Stimulated activated CD8-positive, alpha-beta memory T cell treated with anti-CD3 and anti-CD28 coated beads, Interleukin-12 subunit alpha, Interleukin-12 subunit beta, amount 100 ng/mL, for 1 hour (primary cell): ENCODE measurements around the gene RAPGEF6.

Experiments
- DNase-seq: peaks from one replicate; pipeline ENCODE4 v3.0.0-alpha.2; 2020; ENCODE audit warnings: low read depth

RAPGEF6 gene

GRCh38 chr5:131541071-131541470, 94.0 kb downstream of the RAPGEF6 start:
- DNase-seq: no peak

- DNase-seq: no peak
Measured at GRCh38 chr5:131539251-131539650, 95.8 kb downstream of the RAPGEF6 start.

GRCh38 chr5:131538177-131538593, 96.8 kb downstream of the RAPGEF6 start:
- DNase-seq: no peak

GRCh38 chr5:131536850-131537448, 98.1 kb downstream of the RAPGEF6 start:
- no peak for DNase-seq

- DNase-seq: no peak
Measured at GRCh38 chr5:131536211-131536826, 98.7 kb downstream of the RAPGEF6 start.

GRCh38 chr5:131534974-131535373, 100.1 kb downstream of the RAPGEF6 start:
- no peak for DNase-seq

- no peak for DNase-seq
Measured at GRCh38 chr5:131533836-131534235, 101.2 kb downstream of the RAPGEF6 start.

- no peak for DNase-seq
Measured at GRCh38 chr5:131532031-131532640, 102.9 kb downstream of the RAPGEF6 start.

- no peak for DNase-seq
Measured at GRCh38 chr5:131530706-131531331, 104.2 kb downstream of the RAPGEF6 start.

GRCh38 chr5:131528682-131529081, 106.3 kb downstream of the RAPGEF6 start:
- no peak for DNase-seq

- DNase-seq: no peak
Measured at GRCh38 chr5:131525805-131526204, 109.2 kb downstream of the RAPGEF6 start.

- DNase-seq: no peak
Measured at GRCh38 chr5:131524431-131524830, 110.6 kb downstream of the RAPGEF6 start.

- no peak for DNase-seq
Measured at GRCh38 chr5:131523500-131524185, 111.4 kb downstream of the RAPGEF6 start.

- no peak for DNase-seq
Measured at GRCh38 chr5:131521252-131521651, 113.8 kb downstream of the RAPGEF6 start.

- DNase-seq: no peak
Measured at GRCh38 chr5:131515348-131515747, 119.7 kb downstream of the RAPGEF6 start.

GRCh38 chr5:131514316-131515283, 120.4 kb downstream of the RAPGEF6 start:
- no peak for DNase-seq

GRCh38 chr5:131513780-131514179, 121.2 kb downstream of the RAPGEF6 start:
- DNase-seq: no peak

GRCh38 chr5:131511934-131512333, 123.1 kb downstream of the RAPGEF6 start:
- no peak for DNase-seq

GRCh38 chr5:131509801-131510200, 125.2 kb downstream of the RAPGEF6 start:
- no peak for DNase-seq

GRCh38 chr5:131505237-131505908, 129.7 kb downstream of the RAPGEF6 start:
- no peak for DNase-seq

- no peak for DNase-seq
Measured at GRCh38 chr5:131496400-131496713, 138.7 kb downstream of the RAPGEF6 start.
